ENCODE results near the gene ARHGAP23.
"Not testable (repeated sequence)": the region's sequence is repeated elsewhere in the genome, so short reads cannot be mapped to it uniquely, and the experiment has no call there.

The ARHGAP23 gene

GRCh38 chr17:38492067-38493040 lies 64.1 kb downstream of the ARHGAP23 start:
- H3F3A ChIP-seq (ENCODE audit: low read depth); H3K4me3 ChIP-seq (ENCODE audit: low read length, poor library complexity, severe bottlenecking); H3K4me1 ChIP-seq (ENCODE audit: insufficient read depth, low read length, poor library complexity, severe bottlenecking); H3K4me2 ChIP-seq (ENCODE audit: low read depth, low read length, poor library complexity, severe bottlenecking); H3K9ac ChIP-seq (ENCODE audit: low read depth, low read length, poor library complexity, severe bottlenecking); H3K9me2 ChIP-seq (replicated peaks; ENCODE audit: low read depth, low read length); H4K20me1 ChIP-seq (ENCODE audit: insufficient read depth, low read length, poor library complexity, severe bottlenecking); H2AFZ ChIP-seq (ENCODE audit: low read length); H3K9me3 ChIP-seq (ENCODE audit: insufficient read depth, low read depth, low read length); H3K79me2 ChIP-seq (ENCODE audit: insufficient read depth, low read length); H3K27me3 ChIP-seq (ENCODE audit: insufficient read depth, low read length, poor library complexity, severe bottlenecking): not testable (repeated sequence)
- H3K36me3 ChIP-seq (ENCODE audit: insufficient read depth, low read length), result peaks cover 42% of the 10 kb centered on the region; the same call in 1 of the 2 replicates
- TF ChIP-seq CTCF (conservative IDR thresholded peaks at IDR 0.05; ENCODE audit: low read length), result peak; percentile 64

DNA sequence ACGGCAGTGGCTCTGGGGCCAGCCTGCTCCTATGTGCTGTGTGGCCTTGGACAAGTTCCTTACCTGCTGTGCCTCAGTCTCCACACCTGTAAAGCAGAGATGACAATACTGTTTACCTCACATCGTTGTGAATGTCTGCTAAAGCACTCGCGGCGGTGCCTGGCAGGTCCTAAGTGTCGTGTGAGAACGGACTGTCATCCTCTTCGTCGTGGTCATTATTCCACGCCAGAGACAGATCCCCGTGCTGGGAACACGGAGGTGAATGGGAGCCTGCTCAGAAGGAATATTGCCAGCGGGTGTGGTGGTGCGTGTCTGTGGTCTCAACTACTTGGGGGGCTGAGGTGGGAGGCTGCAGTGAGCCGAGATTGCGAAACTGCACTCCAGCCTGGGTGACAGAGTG lies 65.9 kb downstream of the ARHGAP23 start:
- not testable (repeated sequence) for H3K4me3 ChIP-seq (ENCODE audit: low read length, poor library complexity, severe bottlenecking); H3K9me3 ChIP-seq (ENCODE audit: insufficient read depth, low read depth, low read length); H3K9me2 ChIP-seq (replicated peaks; ENCODE audit: low read depth, low read length); H2AFZ ChIP-seq (ENCODE audit: low read length); H3K79me2 ChIP-seq (ENCODE audit: insufficient read depth, low read length); H3K4me1 ChIP-seq (ENCODE audit: insufficient read depth, low read length, poor library complexity, severe bottlenecking); H3K9ac ChIP-seq (ENCODE audit: low read depth, low read length, poor library complexity, severe bottlenecking); H4K20me1 ChIP-seq (ENCODE audit: insufficient read depth, low read length, poor library complexity, severe bottlenecking); H3K27me3 ChIP-seq (ENCODE audit: insufficient read depth, low read length, poor library complexity, severe bottlenecking); H3K4me2 ChIP-seq (ENCODE audit: low read depth, low read length, poor library complexity, severe bottlenecking); H3F3A ChIP-seq (ENCODE audit: low read depth)
- H3K36me3 ChIP-seq (ENCODE audit: insufficient read depth, low read length), result peaks cover 43% of the 10 kb centered on the region; the same call in 1 of the 2 replicates

DNA sequence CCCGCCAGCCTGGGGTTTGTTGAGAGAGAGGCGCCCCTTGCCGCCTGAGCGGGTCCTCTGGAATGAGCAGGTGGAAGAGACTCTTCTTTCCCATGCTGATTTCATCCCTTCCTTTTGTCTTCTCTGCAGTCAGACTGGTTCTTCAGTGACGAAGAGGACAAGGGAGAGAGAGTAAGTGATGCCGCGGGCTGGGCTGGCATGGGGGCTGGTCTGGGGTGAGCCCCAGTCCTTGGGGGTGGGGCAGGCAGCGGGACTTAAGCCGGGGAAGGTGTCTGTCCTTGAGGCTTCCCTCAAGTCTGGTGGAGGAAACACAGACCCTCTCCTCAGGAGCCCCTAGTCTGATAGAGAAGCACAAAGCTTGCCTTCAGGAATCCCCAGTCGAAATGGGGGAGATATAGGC lies 69.4 kb downstream of the ARHGAP23 start:
- not testable (repeated sequence) for H3K9me3 ChIP-seq (ENCODE audit: insufficient read depth, low read depth, low read length); H3K79me2 ChIP-seq (ENCODE audit: insufficient read depth, low read length); H3K4me1 ChIP-seq (ENCODE audit: insufficient read depth, low read length, poor library complexity, severe bottlenecking); H3F3A ChIP-seq (ENCODE audit: low read depth); H2AFZ ChIP-seq (ENCODE audit: low read length); H4K20me1 ChIP-seq (ENCODE audit: insufficient read depth, low read length, poor library complexity, severe bottlenecking); H3K9ac ChIP-seq (ENCODE audit: low read depth, low read length, poor library complexity, severe bottlenecking); H3K9me2 ChIP-seq (replicated peaks; ENCODE audit: low read depth, low read length); H3K4me2 ChIP-seq (ENCODE audit: low read depth, low read length, poor library complexity, severe bottlenecking); H3K27me3 ChIP-seq (ENCODE audit: insufficient read depth, low read length, poor library complexity, severe bottlenecking); H3K4me3 ChIP-seq (ENCODE audit: low read length, poor library complexity, severe bottlenecking)
- peaks cover 33% of the 10 kb centered on the region; the same call in 1 of the 2 replicates for H3K36me3 ChIP-seq (ENCODE audit: insufficient read depth, low read length)

DNA sequence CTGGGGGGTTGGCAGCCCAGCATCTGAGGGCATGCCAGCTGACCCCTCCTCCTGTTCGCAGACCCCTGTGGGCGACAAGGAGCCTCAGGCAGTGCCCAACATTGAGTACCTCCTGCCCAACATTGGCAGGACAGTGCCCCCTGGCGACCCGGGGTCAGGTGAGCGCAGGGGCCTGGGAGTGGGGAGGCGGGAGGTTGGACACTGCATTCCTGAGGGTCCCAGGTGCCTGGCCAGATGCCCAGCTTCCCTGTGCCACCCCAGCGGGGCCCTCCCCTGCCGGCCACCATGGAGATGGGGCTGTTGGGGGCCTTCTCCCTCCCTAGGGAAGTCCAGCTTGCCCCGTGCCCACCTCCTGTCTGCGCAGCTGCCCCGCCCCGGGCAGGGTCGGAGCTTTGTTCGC lies 70.1 kb downstream of the ARHGAP23 start:
- Histone ChIP-seq H3K27me3 (ENCODE audit: insufficient read depth, low read length, poor library complexity, severe bottlenecking) (no peaks in the 10 kb centered on the region), H3K79me2 (ENCODE audit: insufficient read depth, low read length) (no peaks in the 10 kb centered on the region), H3K9ac (ENCODE audit: low read depth, low read length, poor library complexity, severe bottlenecking) (no peak overlapping the region), H3K9me3 (ENCODE audit: insufficient read depth, low read depth, low read length) (no peaks in the 10 kb centered on the region), H3F3A (ENCODE audit: low read depth) (no peaks in the 10 kb centered on the region), H4K20me1 (ENCODE audit: insufficient read depth, low read length, poor library complexity, severe bottlenecking) (no peaks in the 10 kb centered on the region), H3K4me1 (ENCODE audit: insufficient read depth, low read length, poor library complexity, severe bottlenecking) (no peaks in the 10 kb centered on the region), H3K9me2 (replicated peaks; ENCODE audit: low read depth, low read length) (no peaks in the 10 kb centered on the region), H3K4me3 (ENCODE audit: low read length, poor library complexity, severe bottlenecking) (no peak overlapping the region), H3K36me3 (ENCODE audit: insufficient read depth, low read length) (peaks cover 26% of the 10 kb centered on the region; the same call in 1 of the 2 replicates), H2AFZ (ENCODE audit: low read length) (no peak overlapping the region), H3K4me2 (ENCODE audit: low read depth, low read length, poor library complexity, severe bottlenecking) (no peak overlapping the region)
- TF ChIP-seq CTCF (conservative IDR thresholded peaks at IDR 0.05; ENCODE audit: low read length) (no peak), EZH2phosphoT487 (IDR thresholded peaks at IDR 0.05; ENCODE audit: borderline replicate concordance) (no peak)

DNA sequence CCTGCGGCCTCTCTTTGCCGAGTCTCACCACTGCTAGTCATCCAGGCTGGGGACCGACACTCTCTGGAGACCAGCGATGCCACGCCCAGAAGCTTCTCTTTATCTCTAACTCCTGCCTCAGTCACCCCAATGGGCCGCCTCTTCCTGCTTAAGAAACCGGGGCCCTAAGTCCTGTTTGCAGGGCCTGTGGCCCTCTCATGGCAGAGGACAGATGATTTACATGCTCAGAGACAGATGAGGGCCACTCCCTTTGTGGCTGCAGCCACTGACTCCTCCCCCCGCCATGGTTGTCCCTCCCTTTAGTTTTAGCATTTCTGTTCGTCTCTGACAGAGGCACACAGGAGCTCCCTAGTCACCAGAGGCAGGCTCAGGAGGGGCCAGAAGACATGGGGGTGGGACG lies 71.0 kb downstream of the ARHGAP23 start:
- not testable (repeated sequence) for H3K27me3 ChIP-seq (ENCODE audit: insufficient read depth, low read length, poor library complexity, severe bottlenecking); H3K9me3 ChIP-seq (ENCODE audit: insufficient read depth, low read depth, low read length); H3K4me2 ChIP-seq (ENCODE audit: low read depth, low read length, poor library complexity, severe bottlenecking); H3K9ac ChIP-seq (ENCODE audit: low read depth, low read length, poor library complexity, severe bottlenecking); H3K79me2 ChIP-seq (ENCODE audit: insufficient read depth, low read length); H3K9me2 ChIP-seq (replicated peaks; ENCODE audit: low read depth, low read length); H3K4me3 ChIP-seq (ENCODE audit: low read length, poor library complexity, severe bottlenecking); H4K20me1 ChIP-seq (ENCODE audit: insufficient read depth, low read length, poor library complexity, severe bottlenecking); H3F3A ChIP-seq (ENCODE audit: low read depth); H3K4me1 ChIP-seq (ENCODE audit: insufficient read depth, low read length, poor library complexity, severe bottlenecking); H2AFZ ChIP-seq (ENCODE audit: low read length)
- H3K36me3 ChIP-seq (ENCODE audit: insufficient read depth, low read length), result peaks cover 25% of the 10 kb centered on the region; the same call in 1 of the 2 replicates

GRCh38 chr17:38501718-38502117 lies 73.5 kb downstream of the ARHGAP23 start:
- H3K9ac ChIP-seq (ENCODE audit: low read depth, low read length, poor library complexity, severe bottlenecking); H3F3A ChIP-seq (ENCODE audit: low read depth); H3K4me2 ChIP-seq (ENCODE audit: low read depth, low read length, poor library complexity, severe bottlenecking); H2AFZ ChIP-seq (ENCODE audit: low read length); H3K9me2 ChIP-seq (replicated peaks; ENCODE audit: low read depth, low read length); H3K79me2 ChIP-seq (ENCODE audit: insufficient read depth, low read length); H3K27me3 ChIP-seq (ENCODE audit: insufficient read depth, low read length, poor library complexity, severe bottlenecking); H3K4me1 ChIP-seq (ENCODE audit: insufficient read depth, low read length, poor library complexity, severe bottlenecking); H4K20me1 ChIP-seq (ENCODE audit: insufficient read depth, low read length, poor library complexity, severe bottlenecking); H3K4me3 ChIP-seq (ENCODE audit: low read length, poor library complexity, severe bottlenecking); H3K9me3 ChIP-seq (ENCODE audit: insufficient read depth, low read depth, low read length): not testable (repeated sequence)
- H3K36me3 ChIP-seq (ENCODE audit: insufficient read depth, low read length), result peaks cover 37% of the 10 kb centered on the region; the same call in 1 of the 2 replicates
